DOHH2 (cell line): Measurements from ENCODE around the gene OLIG3.

Source experiments
- CTCF ChIP-seq: fragments of 200-600 bp; sonication (generic); IDR thresholded peaks from one replicate; pipeline ENCODE4 v1.5.1; 2014; ENCODE audit warnings: antibody characterized with exemption, mild to moderate bottlenecking, low read depth, low read length; ENCODE audit not compliant: poor library complexity, severe bottlenecking
- EZH2phosphoT487 ChIP-seq: fragments of 200-600 bp; sonication (generic); IDR thresholded peaks from 2 replicates; pipeline ENCODE4 v1.6.1; 2017; ENCODE audit warnings: borderline replicate concordance, mild to moderate bottlenecking, antibody characterized with exemption, low read length, moderate library complexity, mixed read lengths

- no peak for TF ChIP-seq CTCF
- TF ChIP-seq EZH2phosphoT487, result no peak
Measured at GRCh38 chr6:137520520-137520919, 26.3 kb upstream of the OLIG3 start.
